ENCODE measurements around the gene NEUROG2. TPM values are rescaled to one million over a fixed set of nuclear protein-coding genes. Genes with fewer than 3 reads are reported as not detected.

Gene NEUROG2
- total and polyA plus RNA-seq, 2 of the 8 experiments (the other 6 are each of a cell fraction or from before 2014, with no cell fraction given), result 0.03 TPM; not detected in 1

DNA sequence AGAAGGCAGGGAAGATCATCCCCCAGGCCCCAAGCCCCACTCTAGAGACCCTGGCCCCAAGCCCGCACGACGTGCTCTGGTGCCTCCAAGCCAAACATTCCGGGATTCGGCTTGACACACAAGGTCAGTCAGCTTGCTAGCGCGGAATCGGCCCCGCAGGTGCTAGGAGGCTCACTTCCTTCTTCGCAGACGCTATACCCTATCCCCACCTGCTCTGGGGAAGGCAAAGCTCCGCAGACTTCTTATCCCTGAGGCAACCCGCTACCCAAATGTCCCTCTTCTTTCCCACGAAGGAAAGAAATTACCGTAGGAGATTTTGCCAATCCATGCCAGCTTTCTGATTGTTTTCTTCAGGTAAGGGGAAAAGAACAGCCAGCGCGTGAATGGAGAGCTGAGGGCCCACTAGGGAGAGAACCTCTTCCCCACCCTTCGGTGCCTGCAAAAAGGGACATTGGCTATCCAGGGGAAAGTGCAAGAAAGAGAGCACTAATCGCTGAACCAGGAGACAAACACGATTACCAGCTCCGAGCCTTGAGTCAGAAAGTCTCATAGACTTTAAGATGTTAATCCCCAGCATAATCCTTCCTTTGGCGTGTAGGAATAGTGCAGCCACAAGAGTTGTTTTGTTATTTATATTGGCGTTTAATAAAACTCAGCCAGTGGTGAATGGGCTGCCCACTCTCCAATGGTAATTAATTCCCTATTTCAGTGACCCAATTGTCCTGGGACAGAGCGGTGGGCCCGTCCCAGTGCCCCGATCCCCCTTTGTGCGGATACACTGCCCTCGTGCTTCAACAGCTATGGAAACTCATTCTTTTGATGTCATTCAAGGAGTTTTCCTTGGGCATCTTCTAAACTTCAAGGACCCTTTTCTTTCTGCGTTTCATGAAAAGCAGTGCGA lies 5.4 kb upstream of the NEUROG2 start:
- peaks cover 9 to 24% (median 14%) of the 10 kb centered on the region in 4 experiments; a peak in 6 of 7 replicates for H3K4me1 ChIP-seq (replicated peaks in 1 of 4; ENCODE audit: control insufficient read depth in 3 of 4, insufficient read depth in 4 of 4, low read length in 3 of 4)
- no peak overlapping the region for H2BK15ac ChIP-seq (ENCODE audit: low read length)
- no peak overlapping the region for H4K5ac ChIP-seq (ENCODE audit: insufficient read length, low read depth, low read length)
- peak in 1 of 2 experiments; percentile 70 for DNase-seq (ENCODE audit: low read depth in 1 of 2, low spot score in 2 of 2)
- 2% methylated on average over 30 of the region's 30 CpGs; no CpG with 5 or more reads in 1 of the 2 experiments for WGBS, 2 experiments (ENCODE audit: extremely low coverage in 1 of 2, insufficient coverage in 1 of 2, insufficient read length in 1 of 2, insufficient replicate concordance in 2 of 2, low coverage in 1 of 2, low lambda C conversion rate in 2 of 2, missing lambda C conversion rate in 1 of 2)
- no peak overlapping the region for H4K91ac ChIP-seq (replicated peaks; ENCODE audit: insufficient read length, low read length)
- H3K27me3 ChIP-seq (replicated peaks in 1 of 4; ENCODE audit: control insufficient read depth in 3 of 4, extremely low read depth in 1 of 4, insufficient read depth in 3 of 4, low read length in 3 of 4), result peaks cover 61 to 86% (median 71%) of the 10 kb centered on the region in 4 experiments
- H3K23me2 ChIP-seq (ENCODE audit: low read depth, low read length), result peaks cover 13% of the 10 kb centered on the region
- H3K4ac ChIP-seq (replicated peaks; ENCODE audit: insufficient read length, low read depth, low read length), result no peak overlapping the region
- H3K4me3 ChIP-seq (ENCODE audit: extremely low read depth in 1 of 4, insufficient read depth in 2 of 4, low read depth in 3 of 4, low read length in 4 of 4), result peak overlapping the region; percentile 35 to 58 (median 39); a peak in 7 of 8 replicates
- H4K8ac ChIP-seq (ENCODE audit: extremely low read depth, insufficient read depth, low read length), result no peak overlapping the region
- no peak overlapping the region for H2BK20ac ChIP-seq (ENCODE audit: low read length)
- no peaks in the 10 kb centered on the region for H3K9me3 ChIP-seq (ENCODE audit: insufficient read depth in 2 of 2, low read depth in 1 of 2, low read length in 1 of 2)
- H3K14ac ChIP-seq (ENCODE audit: insufficient read length), result no peak overlapping the region
- no peak overlapping the region for H2BK5ac ChIP-seq (ENCODE audit: low read depth, low read length)
- no peak overlapping the region for H3K56ac ChIP-seq (replicated peaks; ENCODE audit: insufficient read length, low read depth, low read length)
- H3K9ac ChIP-seq (replicated peaks in 1 of 4; ENCODE audit: extremely low read depth in 1 of 4, low read depth in 3 of 4, low read length in 3 of 4), result no peak overlapping the region
- FAIRE-seq, result no peak
- H2BK12ac ChIP-seq (ENCODE audit: low read depth, low read length), result no peak overlapping the region
- H3K23ac ChIP-seq (ENCODE audit: insufficient read length), result no peak overlapping the region
- peak overlapping the region; percentile 77 to 91 for H3K4me2 ChIP-seq (ENCODE audit: insufficient read depth in 1 of 2, low read depth in 2 of 2, low read length in 2 of 2)
- H3K79me2 ChIP-seq (ENCODE audit: control insufficient read depth in 1 of 2, insufficient read depth in 2 of 2, low read length in 2 of 2), result no peaks in the 10 kb centered on the region
- POLR2A ChIA-PET (ENCODE audit: partially characterized antibody), result interaction anchor here (0.6 to 2.0 kb wide), 4 partner anchors 11 to 379 kb away, joined by 3 to 9 read pairs (median 4); no protein-coding TSS in a partner anchor
- H3K27ac ChIP-seq (ENCODE audit: low read depth, low read length), result no peak overlapping the region
- H2BK120ac ChIP-seq (replicated peaks; ENCODE audit: low read depth, low read length), result no peak overlapping the region
- H3K36me3 ChIP-seq (ENCODE audit: control insufficient read depth in 2 of 4, insufficient read depth in 4 of 4, low read length in 3 of 4), result no peaks in the 10 kb centered on the region
- H2AK5ac ChIP-seq (ENCODE audit: low read depth, low read length), result no peak overlapping the region
- no peak overlapping the region for H3K18ac ChIP-seq (ENCODE audit: extremely low read depth, low read length)
- H4K20me1 ChIP-seq (replicated peaks in 1 of 2; ENCODE audit: control insufficient read depth in 1 of 2, insufficient read depth in 2 of 2, low read length in 2 of 2), result peaks cover 0 to 13% of the 10 kb centered on the region in 2 experiments
- CTCF ChIA-PET (ENCODE audit: partially characterized antibody), result interaction anchor here (0.6 to 7.8 kb wide), 26 partner anchors 9 to 492 kb away, joined by 3 to 133 read pairs (median 5); no protein-coding TSS in a partner anchor
- no peak overlapping the region for H2AFZ ChIP-seq (ENCODE audit: low read length)
- H3K79me1 ChIP-seq (ENCODE audit: low read depth, low read length), result no peaks in the 10 kb centered on the region
- TF ChIP-seq TEAD4 (IDR thresholded peaks at IDR 0.05; ENCODE audit: low read depth, low read length), result peak; percentile 34; the same call in 1 of the 2 replicates
- TF ChIP-seq POLR2AphosphoS5 (IDR thresholded peaks at IDR 0.05; ENCODE audit: low read depth, low read length), result no peak
- TF ChIP-seq SUZ12 (IDR thresholded peaks at IDR 0.05; ENCODE audit: low read length), result peak; percentile 81
- TF ChIP-seq RXRA (IDR thresholded peaks at IDR 0.05; ENCODE audit: insufficient read depth, low read depth, low read length), result no peak
- no peak for TF ChIP-seq SIX5 (IDR thresholded peaks at IDR 0.05; ENCODE audit: low read depth, low read length)
- TF ChIP-seq ASH2L (IDR thresholded peaks at IDR 0.05; ENCODE audit: low read length), result peak; percentile 74
- no peak for TF ChIP-seq KDM5A (IDR thresholded peaks at IDR 0.05; ENCODE audit: low read length)
- TF ChIP-seq CTBP2 (IDR thresholded peaks at IDR 0.05; ENCODE audit: borderline replicate concordance, insufficient read depth, insufficient read length, low read length), result peak; percentile 91
- TF ChIP-seq MAX (IDR thresholded peaks at IDR 0.05), result 0 out of 2 replicates have a peak, but pooled peaks have one; percentile 34
- TF ChIP-seq EZH2 (IDR thresholded peaks at IDR 0.05; ENCODE audit: low read depth, low read length, severe bottlenecking), result peak; percentile 75

Measured in H1 (cell line).